Lower leg skin (tissue), 3 donors: ENCODE measurements around the gene STRN4.
"Not testable (repeated sequence)": the region's sequence is repeated elsewhere in the genome, so short reads cannot be mapped to it uniquely, and the experiment has no call there.

Experiments
- CTCF ChIP-seq, 3 donors: fragments of 450-650 bp; IDR thresholded peaks; one replicate each; pipeline ENCODE4 v1.5.1; 2016; ENCODE audit warnings: antibody characterized with exemption in 3 of 3, mild to moderate bottlenecking in 3 of 3, moderate library complexity in 2 of 3
- POLR2A ChIP-seq, 2 donors: fragments of 450-650 bp; IDR thresholded peaks; one replicate each; pipeline ENCODE4 v1.6.1; 2016 to 2017; ENCODE audit warnings: antibody characterized with exemption in 2 of 2, mild to moderate bottlenecking in 1 of 2, moderate library complexity in 1 of 2

- not testable (repeated sequence) for TF ChIP-seq POLR2A, CTCF (IDR thresholded peaks at IDR 0.05)
Measured at GRCh38 chr19:46777956-46778645, 31.9 kb upstream of the STRN4 start.
